ENCODE data around the gene ZSCAN22. TPM values are rescaled to one million over a fixed set of nuclear protein-coding genes. Genes with fewer than 3 reads are reported as not detected.
"Not testable (repeated sequence)": the region's sequence is repeated elsewhere in the genome, so short reads cannot be mapped to it uniquely, and the experiment has no call there.

ZSCAN22 gene
- total RNA-seq, 2 donors from 2014 or later, result 4.3 to 6.1 TPM

DNA sequence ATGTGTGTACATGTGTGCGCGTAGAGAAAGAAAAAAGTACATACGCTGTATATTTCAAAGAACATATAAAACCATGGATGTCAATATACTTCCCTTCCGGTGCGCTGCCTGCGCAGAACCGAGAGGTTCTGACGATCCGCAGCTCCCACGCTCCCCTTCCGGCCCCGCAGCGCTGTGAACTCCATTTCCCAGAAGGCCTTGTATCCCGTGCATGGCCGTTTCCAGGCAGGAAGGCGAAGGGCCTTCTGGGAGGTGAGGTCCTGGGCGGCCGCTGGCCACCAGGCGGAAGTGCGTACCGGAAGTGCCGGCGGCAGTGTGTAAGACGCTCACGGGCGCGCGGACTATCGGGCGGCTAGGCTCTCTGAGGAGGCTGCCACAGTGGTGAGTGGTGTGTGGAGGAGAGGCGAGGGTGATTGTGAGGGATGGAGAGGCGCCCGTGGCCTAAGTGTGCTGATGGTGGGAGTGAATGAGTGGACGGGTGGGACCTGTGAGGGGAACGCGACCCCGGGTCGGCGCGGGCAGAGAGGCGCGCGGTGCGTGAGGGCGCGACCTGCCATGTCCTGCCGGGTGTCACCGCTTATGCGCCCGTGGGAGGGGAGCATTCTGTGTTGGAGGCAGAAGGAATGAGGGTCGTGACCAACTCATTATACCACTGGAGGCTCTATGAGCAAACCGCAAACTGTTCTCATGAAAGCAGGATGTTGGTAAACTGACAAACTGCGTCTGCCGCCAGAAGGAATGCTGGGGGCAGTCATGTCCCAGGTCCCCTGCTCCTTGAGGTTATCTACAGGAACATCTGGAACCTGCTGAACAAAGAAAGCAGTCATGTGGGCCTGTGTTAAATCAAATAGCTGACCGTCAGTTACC lies 21.5 kb upstream of the ZSCAN22 start, which contains the start of gene ERVK3-1:
ERVK3-1 (plus strand) TSS at position 313 of the 867 bp plus-strand sequence. CDS start 6,792 bp downstream, outside the sequence.
- H3K4me1 Mint-ChIP-seq, result peaks cover 22% of the 10 kb centered on the region
- peaks cover 66% of the 10 kb centered on the region for H3K36me3 Mint-ChIP-seq (ENCODE audit: low read depth)
- H3K27ac Mint-ChIP-seq, result peak within 1 kb of the TSS; percentile 96
- H3K9me3 Mint-ChIP-seq, result no peaks in the 10 kb centered on the region
- peak within 1 kb of the TSS; percentile 91 for H3K4me3 Mint-ChIP-seq
- peak; percentile 99 for ATAC-seq (replicated peaks)
- no peaks in the 10 kb centered on the region for H3K27me3 Mint-ChIP-seq

DNA sequence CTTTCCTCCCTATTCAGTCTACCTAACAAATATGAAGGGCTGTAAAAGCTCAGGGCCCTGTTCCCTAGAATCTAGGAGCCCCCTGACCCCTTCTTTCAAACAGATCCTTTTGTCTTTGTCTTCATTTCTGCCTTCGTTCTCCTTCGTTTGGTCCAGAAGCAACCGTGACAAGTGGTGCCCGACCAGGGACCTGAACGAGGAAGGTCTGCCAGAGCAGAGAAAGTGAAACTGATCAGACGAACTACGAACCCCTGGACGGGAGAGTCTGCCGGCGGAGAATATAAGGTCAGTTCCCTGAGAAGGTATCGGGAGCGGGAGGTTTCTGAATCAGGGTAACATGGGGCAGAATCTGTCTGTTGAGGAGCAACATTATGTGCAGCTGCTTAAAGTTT lies 20.9 kb upstream of the ZSCAN22 start:
- Mint-ChIP-seq H3K9me3 (no peaks in the 10 kb centered on the region), H3K27ac (peak overlapping the region; percentile 96), H3K4me1 (peaks cover 22% of the 10 kb centered on the region), H3K36me3 (ENCODE audit: low read depth) (peaks cover 66% of the 10 kb centered on the region), H3K4me3 (peak overlapping the region; percentile 91), H3K27me3 (no peaks in the 10 kb centered on the region)
- no peak for ATAC-seq (replicated peaks)

DNA sequence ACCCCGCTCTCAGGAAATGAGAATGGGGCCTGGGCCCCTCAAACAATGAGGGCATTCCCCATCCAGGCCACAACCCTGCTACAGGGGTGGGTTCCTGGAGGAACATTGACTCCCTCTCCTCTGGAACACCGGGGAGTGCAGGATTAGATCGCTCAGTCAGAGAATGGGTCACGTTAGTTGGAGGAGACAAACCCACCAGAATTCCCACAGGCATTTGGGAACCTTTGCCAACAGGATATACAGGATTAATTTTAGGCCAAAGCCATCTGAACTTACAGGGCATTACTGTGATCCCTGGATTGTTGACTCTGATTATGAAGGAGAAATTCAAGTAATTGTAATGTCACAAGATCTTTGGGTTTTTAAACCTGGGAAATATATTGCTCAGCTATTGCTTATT lies 19.1 kb upstream of the ZSCAN22 start:
- H3K9me3 Mint-ChIP-seq, result no peaks in the 10 kb centered on the region
- H3K36me3 Mint-ChIP-seq (ENCODE audit: low read depth), result peaks cover 80% of the 10 kb centered on the region
- peak overlapping the region; percentile 19 for H3K4me3 Mint-ChIP-seq
- no peak overlapping the region for H3K27ac Mint-ChIP-seq
- peaks cover 22% of the 10 kb centered on the region for H3K4me1 Mint-ChIP-seq
- ATAC-seq (replicated peaks), result no peak
- H3K27me3 Mint-ChIP-seq, result no peaks in the 10 kb centered on the region

DNA sequence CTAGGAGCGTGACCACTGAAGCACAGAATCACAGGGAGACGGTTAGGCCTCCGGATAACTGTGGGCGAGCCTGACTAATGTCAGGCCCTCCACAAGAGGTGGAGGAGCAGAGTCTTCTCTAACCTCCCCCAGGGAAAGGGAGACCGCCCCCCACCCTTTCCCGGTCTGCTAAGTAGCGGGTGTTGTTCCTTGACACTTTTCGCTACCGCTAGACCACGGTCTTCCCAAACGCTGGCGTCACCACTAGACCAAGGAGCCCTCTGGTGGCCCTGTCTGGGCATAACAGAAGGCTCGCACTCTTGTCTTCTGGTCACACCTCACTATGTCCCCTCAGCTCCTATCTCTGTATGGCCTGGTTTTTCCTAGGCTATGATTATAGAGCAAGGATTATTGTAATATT lies 16.1 kb upstream of the ZSCAN22 start:
- not testable (repeated sequence) for H3K9me3 Mint-ChIP-seq

DNA sequence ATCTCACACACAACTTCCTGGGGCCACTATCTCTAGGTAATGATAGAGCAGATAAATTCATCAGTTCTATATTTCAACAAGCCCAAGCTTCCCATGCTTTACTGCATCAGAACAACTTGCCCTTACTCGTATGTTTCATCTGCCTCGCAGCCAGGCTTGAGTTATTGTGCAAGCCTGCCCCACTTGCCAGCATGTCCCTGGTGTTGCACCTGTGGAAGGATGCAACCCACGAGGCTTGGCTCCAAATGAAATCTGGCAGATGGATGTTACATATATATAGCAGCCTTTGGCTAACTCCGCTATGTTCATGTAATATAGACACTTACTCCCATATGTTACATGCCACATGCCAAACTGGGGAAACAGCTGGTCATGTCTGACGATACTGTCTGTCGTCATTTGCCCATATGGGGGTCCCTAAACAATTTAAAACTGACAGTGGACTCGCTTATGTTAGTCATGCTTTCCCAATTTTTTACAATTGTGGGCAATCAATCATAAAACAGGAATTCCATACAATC lies 15.4 kb upstream of the ZSCAN22 start:
- Mint-ChIP-seq H3K4me1 (peaks cover 15% of the 10 kb centered on the region), H3K36me3 (ENCODE audit: low read depth) (peaks cover 99% of the 10 kb centered on the region), H3K9me3 (no peaks in the 10 kb centered on the region), H3K4me3 (no peak overlapping the region), H3K27me3 (no peaks in the 10 kb centered on the region), H3K27ac (no peak overlapping the region)
- ATAC-seq (replicated peaks), result no peak

More for the DNA sequence above, 16.1 kb upstream of the ZSCAN22 start:
- Mint-ChIP-seq H3K36me3 (ENCODE audit: low read depth) (peaks cover 99% of the 10 kb centered on the region), H3K4me1 (peaks cover 22% of the 10 kb centered on the region)
- not testable (repeated sequence) for H3K27ac Mint-ChIP-seq; ATAC-seq (replicated peaks); H3K4me3 Mint-ChIP-seq; H3K27me3 Mint-ChIP-seq

DNA sequence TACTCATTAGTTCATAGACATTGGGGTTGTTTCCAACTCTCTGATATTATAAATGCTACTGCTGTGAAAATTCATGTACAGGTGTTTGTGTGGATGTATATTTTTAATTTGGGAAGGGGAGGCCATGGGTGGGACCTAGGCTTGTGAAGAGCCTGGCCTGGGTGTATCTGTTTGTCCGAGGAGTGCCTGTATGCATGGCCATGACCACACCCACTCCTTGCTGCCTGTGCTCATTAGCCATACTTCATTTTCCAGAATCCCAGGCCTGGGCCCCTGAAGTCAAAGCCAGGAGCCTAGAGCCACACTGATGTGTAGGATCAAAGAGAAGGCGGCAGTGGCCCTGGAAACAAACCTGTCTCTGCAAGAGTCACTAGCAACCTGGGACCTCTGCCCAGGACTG lies 11.2 kb upstream of the ZSCAN22 start:
- Mint-ChIP-seq H3K9me3 (no peaks in the 10 kb centered on the region), H3K27ac (no peak overlapping the region), H3K27me3 (no peaks in the 10 kb centered on the region), H3K36me3 (ENCODE audit: low read depth) (peaks cover 58% of the 10 kb centered on the region), H3K4me1 (no peaks in the 10 kb centered on the region), H3K4me3 (no peak overlapping the region)
- ATAC-seq (replicated peaks), result no peak

DNA sequence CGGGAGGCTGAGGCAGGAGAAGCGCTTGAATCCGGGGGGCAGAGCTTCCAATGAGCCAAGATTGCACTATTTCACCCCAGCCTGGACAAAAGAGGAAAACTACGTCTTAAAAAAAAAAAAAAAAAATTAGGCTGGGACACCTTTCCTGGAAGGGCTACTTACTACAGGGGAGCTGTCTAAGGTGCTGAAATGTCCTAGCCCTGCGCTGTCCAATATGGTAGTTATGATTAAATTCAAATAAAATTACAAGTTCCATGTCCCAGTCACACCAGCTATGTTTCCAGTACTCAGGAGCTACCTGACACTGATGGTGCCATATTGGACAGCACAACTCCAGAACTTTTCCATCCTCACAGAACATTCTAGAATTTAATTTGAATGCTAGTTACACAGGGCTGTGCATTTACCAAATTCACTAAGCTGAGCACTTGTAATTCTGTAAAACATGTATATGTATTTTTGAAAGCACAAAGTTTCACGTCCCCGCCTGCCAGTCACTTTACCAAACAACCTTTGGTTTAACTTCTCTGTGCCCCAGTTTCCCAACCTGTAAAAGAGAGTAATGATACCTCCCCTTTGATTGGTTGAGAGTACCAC lies 9.2 kb upstream of the ZSCAN22 start:
- H3K9me3 Mint-ChIP-seq, result no peaks in the 10 kb centered on the region
- no peak for ATAC-seq (replicated peaks)
- no peaks in the 10 kb centered on the region for H3K4me1 Mint-ChIP-seq

DNA sequence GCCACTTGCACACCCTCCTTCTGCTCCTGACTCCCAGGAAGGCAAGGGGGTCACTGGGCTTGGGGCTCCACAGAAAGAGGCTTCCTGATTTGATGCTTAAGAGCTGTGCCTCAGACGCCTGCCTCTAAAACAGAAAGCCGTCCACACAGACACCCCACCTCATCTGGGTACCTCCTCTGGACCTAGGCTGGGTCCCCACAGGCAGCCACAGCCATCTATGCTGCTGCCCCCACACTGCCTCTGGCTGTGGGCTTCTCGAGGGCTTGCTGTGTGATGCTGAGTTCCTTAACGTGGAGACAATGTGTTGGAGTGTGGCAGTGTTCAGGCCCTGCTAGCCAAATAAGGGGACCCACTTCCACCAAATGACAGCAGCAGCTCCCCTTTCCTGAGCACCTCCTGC lies 8.5 kb upstream of the ZSCAN22 start:
- Mint-ChIP-seq H3K36me3 (ENCODE audit: low read depth) (peaks cover 31% of the 10 kb centered on the region), H3K4me1 (no peaks in the 10 kb centered on the region), H3K4me3 (no peak overlapping the region), H3K27me3 (no peaks in the 10 kb centered on the region), H3K9me3 (no peaks in the 10 kb centered on the region), H3K27ac (no peak overlapping the region)
- no peak for ATAC-seq (replicated peaks)

More for the DNA sequence above, 9.2 kb upstream of the ZSCAN22 start:
- H3K27me3 Mint-ChIP-seq, result no peaks in the 10 kb centered on the region
- H3K36me3 Mint-ChIP-seq (ENCODE audit: low read depth), result peaks cover 38% of the 10 kb centered on the region
- H3K4me3 Mint-ChIP-seq, result no peak overlapping the region
- no peak overlapping the region for H3K27ac Mint-ChIP-seq

DNA sequence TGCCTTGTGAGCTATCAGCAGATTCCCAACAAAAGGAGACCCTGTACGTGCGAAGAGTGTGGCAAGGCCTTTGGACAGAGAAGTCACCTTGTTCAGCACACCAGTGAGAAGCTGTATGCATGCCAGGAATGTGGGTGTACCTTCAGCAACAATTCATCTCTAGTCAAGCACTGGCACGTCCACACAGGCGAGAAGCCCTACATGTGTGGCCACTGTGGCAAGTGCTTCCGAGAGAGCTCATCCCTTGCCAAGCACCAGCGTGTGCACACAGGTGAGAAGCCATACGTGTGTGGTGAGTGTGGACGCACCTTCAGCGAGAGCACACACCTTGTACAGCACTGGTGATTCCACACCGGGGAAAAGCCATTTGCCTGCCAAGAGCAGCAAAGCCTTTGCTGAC lies 7.6 kb upstream of the ZSCAN22 start:
- Mint-ChIP-seq H3K36me3 (ENCODE audit: low read depth) (peaks cover 22% of the 10 kb centered on the region), H3K27ac (no peak overlapping the region), H3K9me3 (no peaks in the 10 kb centered on the region), H3K27me3 (no peaks in the 10 kb centered on the region), H3K4me1 (no peaks in the 10 kb centered on the region), H3K4me3 (no peak overlapping the region)
- ATAC-seq (replicated peaks), result no peak

DNA sequence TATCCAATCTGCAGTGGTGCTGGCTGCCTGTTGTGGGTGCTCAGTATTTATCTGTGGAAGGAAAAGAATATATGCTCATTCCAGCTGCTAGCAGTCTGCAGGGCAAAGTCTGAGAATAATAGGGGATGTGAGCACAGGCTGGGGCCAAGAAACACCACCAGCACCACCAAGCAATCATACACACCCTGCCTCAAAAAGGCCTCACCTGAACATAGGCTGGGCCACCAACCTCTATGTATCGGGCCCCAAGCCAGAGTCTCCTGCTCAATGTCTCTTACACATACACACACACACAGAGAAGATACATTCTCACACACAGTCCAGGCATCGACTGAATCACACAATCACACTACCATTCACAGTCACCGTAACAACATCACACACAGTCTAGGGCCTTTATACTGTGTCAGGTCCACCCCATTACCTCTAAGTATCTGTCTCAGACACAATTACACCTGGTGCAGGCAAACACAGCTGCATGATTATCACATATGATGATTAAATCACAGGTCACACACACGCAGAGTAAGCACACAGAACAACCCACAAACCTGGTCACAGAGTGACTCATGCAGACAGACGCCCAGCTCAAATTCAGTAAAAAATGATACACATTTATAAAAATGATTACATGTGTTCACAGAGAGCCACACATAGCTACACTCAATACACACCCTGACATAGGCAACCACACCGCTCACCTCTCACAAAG lies 1.3 kb upstream of the ZSCAN22 start:
- Mint-ChIP-seq H3K4me1 (no peaks in the 10 kb centered on the region), H3K27ac (no peak overlapping the region), H3K4me3 (no peak overlapping the region), H3K27me3 (no peaks in the 10 kb centered on the region), H3K9me3 (no peaks in the 10 kb centered on the region), H3K36me3 (ENCODE audit: low read depth) (no peaks in the 10 kb centered on the region)
- ATAC-seq (replicated peaks), result peak; percentile 3

DNA sequence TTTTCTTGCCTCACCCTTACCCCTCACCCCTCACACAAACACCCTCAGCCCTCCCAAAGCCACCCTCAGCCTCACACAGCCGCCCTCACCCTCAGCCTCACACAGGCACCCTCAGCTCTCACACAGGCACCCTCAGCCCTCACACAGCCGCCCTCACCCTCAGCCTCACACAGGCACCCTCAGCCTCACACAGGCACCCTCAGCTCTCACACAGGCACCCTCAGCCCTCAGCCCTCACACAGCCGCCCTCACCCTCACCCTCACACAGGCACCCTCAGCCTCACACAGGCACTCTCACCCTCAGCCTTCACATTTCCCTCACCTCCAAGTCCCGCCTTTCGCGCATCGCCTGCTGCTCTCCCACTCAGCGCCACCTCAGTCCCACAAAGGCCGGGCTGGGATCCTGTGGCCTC lies 287 bp upstream of the ZSCAN22 start:
- H3K4me1 Mint-ChIP-seq, result peaks cover 5% of the 10 kb centered on the region
- H3K4me3 Mint-ChIP-seq, result no peak overlapping the region
- peak; percentile 31 for ATAC-seq (replicated peaks)
- H3K27me3 Mint-ChIP-seq, result no peaks in the 10 kb centered on the region
- H3K36me3 Mint-ChIP-seq (ENCODE audit: low read depth), result no peaks in the 10 kb centered on the region
- no peaks in the 10 kb centered on the region for H3K9me3 Mint-ChIP-seq
- no peak overlapping the region for H3K27ac Mint-ChIP-seq

DNA sequence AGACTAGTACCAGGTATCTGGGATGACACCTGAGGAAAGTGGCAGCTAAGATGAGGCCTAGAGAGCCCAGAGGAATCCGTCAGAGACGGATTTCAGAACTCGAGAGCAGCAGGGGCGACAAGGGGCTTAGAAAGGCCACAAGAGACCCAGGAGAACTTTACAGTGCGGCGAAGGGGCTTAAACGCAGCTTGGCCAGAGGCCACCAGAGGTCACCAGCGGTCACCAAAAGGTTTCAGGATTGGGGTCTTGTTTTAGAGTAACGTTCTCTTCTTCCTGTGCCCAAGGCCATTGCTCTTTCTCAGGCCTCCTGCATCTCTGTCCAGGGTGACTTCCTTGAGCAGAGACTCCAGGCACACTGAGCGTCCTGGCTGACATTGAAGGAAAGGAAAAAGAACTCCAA lies 2.2 kb downstream of the ZSCAN22 start:
- Mint-ChIP-seq H3K9me3 (no peaks in the 10 kb centered on the region), H3K4me1 (peaks cover 5% of the 10 kb centered on the region), H3K36me3 (ENCODE audit: low read depth) (no peaks in the 10 kb centered on the region), H3K27me3 (no peaks in the 10 kb centered on the region), H3K27ac (no peak overlapping the region), H3K4me3 (no peak overlapping the region)
- ATAC-seq (replicated peaks), result no peak

DNA sequence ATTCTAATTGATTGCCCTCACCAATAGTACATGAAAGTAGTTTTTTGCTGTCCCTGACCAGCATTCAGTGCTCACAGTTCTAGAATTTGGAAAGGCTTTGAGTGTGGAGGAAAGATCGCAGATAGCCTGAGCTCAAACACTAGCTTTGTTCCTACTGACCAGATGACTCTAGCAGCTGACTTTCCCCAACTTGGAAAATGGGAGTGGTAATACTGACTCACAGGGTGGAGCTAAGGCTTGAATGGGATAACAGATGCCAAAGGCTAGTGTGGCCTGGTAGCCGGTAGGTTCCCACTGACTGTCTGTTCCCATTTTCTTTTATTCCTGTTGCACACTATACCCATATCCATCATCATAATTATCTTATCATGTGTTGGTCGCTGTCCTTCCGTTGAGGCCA lies 3.7 kb downstream of the ZSCAN22 start:
- H3K9me3 Mint-ChIP-seq, result no peaks in the 10 kb centered on the region
- no peak overlapping the region for H3K27ac Mint-ChIP-seq
- H3K36me3 Mint-ChIP-seq (ENCODE audit: low read depth), result peaks cover 12% of the 10 kb centered on the region
- H3K4me3 Mint-ChIP-seq, result no peak overlapping the region
- peaks cover 5% of the 10 kb centered on the region for H3K4me1 Mint-ChIP-seq
- no peaks in the 10 kb centered on the region for H3K27me3 Mint-ChIP-seq
- ATAC-seq (replicated peaks), result no peak

DNA sequence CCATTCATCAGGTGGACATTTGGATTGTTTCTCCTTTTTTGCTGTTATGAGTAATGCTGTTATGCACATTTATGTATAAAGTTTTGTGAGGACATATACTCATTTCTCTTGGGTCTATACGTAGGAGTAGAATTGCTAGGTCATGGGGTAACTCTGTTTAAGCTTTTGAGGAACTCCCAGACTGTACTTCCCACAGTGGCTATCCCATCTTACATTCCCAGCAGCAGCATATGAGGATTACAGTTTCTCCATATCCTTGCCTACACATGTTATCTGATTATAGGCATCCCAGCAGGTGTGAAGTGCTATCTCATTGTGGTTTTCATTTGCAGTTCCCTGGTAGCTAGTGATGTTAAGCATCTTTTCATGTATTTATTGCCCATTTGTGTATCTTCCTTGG lies 5.9 kb downstream of the ZSCAN22 start:
- ATAC-seq (replicated peaks), result no peak
- Mint-ChIP-seq H3K36me3 (ENCODE audit: low read depth) (peaks cover 14% of the 10 kb centered on the region), H3K4me3 (no peak overlapping the region), H3K9me3 (no peaks in the 10 kb centered on the region), H3K27ac (no peak overlapping the region), H3K27me3 (no peaks in the 10 kb centered on the region), H3K4me1 (peaks cover 5% of the 10 kb centered on the region)

All from activated T-helper 17 cell treated with anti-CD3 and anti-CD28 coated beads, Interleukin-2, amount 50 U/mL, for 72 hours (primary cell).